GM19468 (cell line): Measurements from ENCODE around the gene SWAP70.
"Not testable (repeated sequence)": the region's sequence is repeated elsewhere in the genome, so short reads cannot be mapped to it uniquely, and the experiment has no call there.

ENCODE experiments used
- ATAC-seq: cut with Tn5 transposase; IDR thresholded peaks from one replicate; pipeline ENCODE4 v1.9.1; 2021; ENCODE audit warnings: mild to moderate bottlenecking, moderate library complexity, moderate number of reproducible peaks; ENCODE audit not compliant: unreplicated experiment; ENCODE audit errors: extremely low read depth

The SWAP70 gene

GRCh38 chr11:9717040-9717357 is 53.1 kb downstream of the SWAP70 start:
- no peak for ATAC-seq

GRCh38 chr11:9717719-9718118 is 53.8 kb downstream of the SWAP70 start:
- no peak for ATAC-seq

- no peak for ATAC-seq
These were observed 54.3 kb downstream of the SWAP70 start for GRCh38 chr11:9718147-9718546.

- no peak for ATAC-seq
These were observed 55.9 kb downstream of the SWAP70 start for GRCh38 chr11:9719566-9720289.

GRCh38 chr11:9720290-9720630 is 56.4 kb downstream of the SWAP70 start:
- ATAC-seq = no peak

GRCh38 chr11:9722023-9722422 is 58.1 kb downstream of the SWAP70 start:
- ATAC-seq = no peak

- no peak for ATAC-seq
These were observed 59.0 kb downstream of the SWAP70 start for GRCh38 chr11:9722893-9723292.

GRCh38 chr11:9726321-9727022 is 62.6 kb downstream of the SWAP70 start:
- ATAC-seq = no peak

- no peak for ATAC-seq
These were observed 64.2 kb downstream of the SWAP70 start for GRCh38 chr11:9728058-9728457.

GRCh38 chr11:9731256-9731655 is 67.4 kb downstream of the SWAP70 start:
- no peak for ATAC-seq

GRCh38 chr11:9732453-9732852 is 68.6 kb downstream of the SWAP70 start:
- ATAC-seq = no peak

GRCh38 chr11:9733212-9733611 is 69.3 kb downstream of the SWAP70 start:
- no peak for ATAC-seq

GRCh38 chr11:9735236-9735635 is 71.4 kb downstream of the SWAP70 start:
- ATAC-seq = no peak

- ATAC-seq = no peak
These were observed 72.0 kb downstream of the SWAP70 start for GRCh38 chr11:9735919-9736318.

- no peak for ATAC-seq
These were observed 72.5 kb downstream of the SWAP70 start for GRCh38 chr11:9736365-9736764.

GRCh38 chr11:9738116-9738515 is 74.2 kb downstream of the SWAP70 start:
- no peak for ATAC-seq

GRCh38 chr11:9738707-9739106 is 74.8 kb downstream of the SWAP70 start:
- no peak for ATAC-seq

GRCh38 chr11:9739123-9739900 is 75.4 kb downstream of the SWAP70 start:
- no peak for ATAC-seq

GRCh38 chr11:9740202-9740883 is 76.5 kb downstream of the SWAP70 start:
- no peak for ATAC-seq

GRCh38 chr11:9741260-9741659 is 77.4 kb downstream of the SWAP70 start:
- no peak for ATAC-seq

GRCh38 chr11:9743512-9743911 is 79.6 kb downstream of the SWAP70 start:
- not testable (repeated sequence) for ATAC-seq
